ENCODE results near the gene TLE4. TPM values are rescaled to one million over a fixed set of nuclear protein-coding genes. Genes with fewer than 3 reads are reported as not detected.

Gene TLE4
- polyA plus RNA-seq, 1 donor (not counting 4 experiments of a cell fraction or from before 2014, with no cell fraction given) = 14.7 TPM

DNA sequence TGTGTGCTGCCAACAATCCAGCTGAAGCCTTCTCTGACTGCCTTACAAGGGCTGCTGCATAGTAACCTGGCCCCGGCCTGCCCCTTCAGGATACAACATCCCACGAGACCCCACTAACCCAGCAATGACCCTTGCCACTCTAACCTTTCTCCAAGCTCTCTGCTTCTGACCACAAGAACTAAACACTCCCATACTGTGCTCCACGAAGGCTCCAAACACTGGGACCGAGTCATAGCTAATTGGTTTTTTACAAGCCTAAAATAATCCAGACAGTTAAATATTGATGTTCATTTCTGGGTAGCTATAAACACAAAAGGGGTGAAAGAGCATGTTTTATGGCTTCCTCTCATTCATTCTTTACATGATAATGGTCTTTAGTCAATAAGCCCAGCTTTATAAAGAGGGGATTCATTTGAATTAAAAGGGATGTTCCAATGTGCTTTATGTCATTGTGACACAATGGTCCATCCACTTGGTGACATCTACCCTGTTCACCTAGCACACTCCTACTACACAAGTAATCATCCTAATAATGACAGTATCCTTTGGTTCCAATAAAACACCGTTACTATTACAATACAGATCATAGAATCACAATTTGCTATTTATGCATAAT lies 16.2 kb upstream of the TLE4 start:
- no peaks in the 10 kb centered on the region for H3K9me1 ChIP-seq (ENCODE audit: control insufficient read depth, extremely low read depth, insufficient read depth, low read length)
- DNase-seq (ENCODE audit: low read depth, low spot score) = no peak
- no peaks in the 10 kb centered on the region for H3K36me3 ChIP-seq (ENCODE audit: control insufficient read depth in 2 of 2, extremely low read depth in 1 of 2, insufficient read depth in 2 of 2, low read length in 2 of 2)
- no peak overlapping the region for H3K4me2 ChIP-seq (ENCODE audit: control insufficient read depth, extremely low read depth, insufficient read depth, low read depth, low read length)
- H3K4me1 ChIP-seq (ENCODE audit: control insufficient read depth, extremely low read depth, insufficient read depth, low read length) = no peaks in the 10 kb centered on the region
- H2AFZ ChIP-seq (ENCODE audit: control insufficient read depth, low read length) = no peak overlapping the region
- H4K20me1 ChIP-seq (ENCODE audit: control insufficient read depth, extremely low read depth, insufficient read depth, low read length) = no peaks in the 10 kb centered on the region
- TF ChIP-seq, protein P1, sequence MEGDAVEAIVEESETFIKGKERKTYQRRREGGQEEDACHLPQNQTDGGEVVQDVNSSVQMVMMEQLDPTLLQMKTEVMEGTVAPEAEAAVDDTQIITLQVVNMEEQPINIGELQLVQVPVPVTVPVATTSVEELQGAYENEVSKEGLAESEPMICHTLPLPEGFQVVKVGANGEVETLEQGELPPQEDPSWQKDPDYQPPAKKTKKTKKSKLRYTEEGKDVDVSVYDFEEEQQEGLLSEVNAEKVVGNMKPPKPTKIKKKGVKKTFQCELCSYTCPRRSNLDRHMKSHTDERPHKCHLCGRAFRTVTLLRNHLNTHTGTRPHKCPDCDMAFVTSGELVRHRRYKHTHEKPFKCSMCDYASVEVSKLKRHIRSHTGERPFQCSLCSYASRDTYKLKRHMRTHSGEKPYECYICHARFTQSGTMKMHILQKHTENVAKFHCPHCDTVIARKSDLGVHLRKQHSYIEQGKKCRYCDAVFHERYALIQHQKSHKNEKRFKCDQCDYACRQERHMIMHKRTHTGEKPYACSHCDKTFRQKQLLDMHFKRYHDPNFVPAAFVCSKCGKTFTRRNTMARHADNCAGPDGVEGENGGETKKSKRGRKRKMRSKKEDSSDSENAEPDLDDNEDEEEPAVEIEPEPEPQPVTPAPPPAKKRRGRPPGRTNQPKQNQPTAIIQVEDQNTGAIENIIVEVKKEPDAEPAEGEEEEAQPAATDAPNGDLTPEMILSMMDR (optimal IDR thresholded peaks at IDR 0.05 in 1 of 3, IDR thresholded peaks at IDR 0.05 in 1 of 3, conservative IDR thresholded peaks at IDR 0.05 in 1 of 3; ENCODE audit: extremely low read depth in 1 of 3, insufficient read depth in 2 of 3, low read length in 3 of 3) = no peak
- no peak for TF ChIP-seq EZH2 (IDR thresholded peaks at IDR 0.05; ENCODE audit: low read length)
- FAIRE-seq = no peak
- dilution Hi-C loops (cut with MboI; ENCODE audit: extremely low pct_ligation_motif_present, low sequenced_read_pairs) = no loop called here
- no peak overlapping the region for H3K27ac ChIP-seq (ENCODE audit: control insufficient read depth, insufficient read depth, low read length)
- H3K9ac ChIP-seq (ENCODE audit: control insufficient read depth, extremely low read depth, insufficient read depth, low read length) = no peak overlapping the region
- H3K9me3 ChIP-seq (ENCODE audit: control insufficient read depth, low read depth, low read length) = no peaks in the 10 kb centered on the region
- H3K4me3 ChIP-seq (ENCODE audit: control insufficient read depth in 2 of 3, extremely low read depth in 1 of 3, insufficient read depth in 2 of 3, low read depth in 1 of 3, low read length in 3 of 3) = no peak overlapping the region
- H3K79me2 ChIP-seq (ENCODE audit: control insufficient read depth, insufficient read depth, low read length) = no peaks in the 10 kb centered on the region
- no peaks in the 10 kb centered on the region for H3K27me3 ChIP-seq (ENCODE audit: control insufficient read depth, extremely low read depth, insufficient read depth, low read length)

DNA sequence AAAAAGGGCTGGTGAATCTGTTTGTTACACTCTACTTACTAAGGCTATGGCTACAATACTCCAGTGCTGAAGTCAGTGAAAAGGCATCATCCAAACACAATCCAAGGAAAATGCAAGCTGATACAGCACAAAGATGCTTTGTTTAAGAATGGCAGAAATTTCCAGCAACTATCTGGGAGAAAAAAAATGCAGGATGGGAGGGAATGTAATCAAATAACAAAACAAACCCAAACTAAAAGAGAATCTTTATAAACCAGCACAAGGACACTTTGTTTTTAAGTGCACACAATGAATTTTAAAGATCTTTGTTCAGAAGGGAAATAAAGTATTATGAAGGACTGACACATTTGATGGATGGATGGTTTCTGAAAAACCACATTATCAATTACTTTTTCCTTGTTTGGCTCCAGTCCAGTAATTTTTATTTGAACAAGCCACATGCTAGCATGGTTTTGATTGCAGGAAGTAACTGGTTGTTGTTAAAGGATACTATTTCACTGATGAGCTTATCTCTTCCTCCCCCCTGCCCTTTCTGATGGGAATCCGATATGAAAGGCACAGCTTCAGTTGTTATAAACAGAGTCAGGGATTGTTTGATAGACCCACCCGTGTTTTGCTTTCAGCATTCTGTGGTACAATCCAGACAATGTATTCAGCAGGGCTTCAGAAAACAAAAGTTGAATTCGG lies 12.1 kb upstream of the TLE4 start:
- TF ChIP-seq EZH2 (IDR thresholded peaks at IDR 0.05; ENCODE audit: low read length) = no peak
- TF ChIP-seq, protein P1 (optimal IDR thresholded peaks at IDR 0.05 in 1 of 3, IDR thresholded peaks at IDR 0.05 in 1 of 3, conservative IDR thresholded peaks at IDR 0.05 in 1 of 3; ENCODE audit: extremely low read depth in 1 of 3, insufficient read depth in 2 of 3, low read length in 3 of 3) = no peak
- H3K4me1 ChIP-seq (ENCODE audit: control insufficient read depth, extremely low read depth, insufficient read depth, low read length) = no peaks in the 10 kb centered on the region
- no peaks in the 10 kb centered on the region for H3K9me3 ChIP-seq (ENCODE audit: control insufficient read depth, low read depth, low read length)
- no peaks in the 10 kb centered on the region for H3K9me1 ChIP-seq (ENCODE audit: control insufficient read depth, extremely low read depth, insufficient read depth, low read length)
- no peak overlapping the region for H3K4me2 ChIP-seq (ENCODE audit: control insufficient read depth, extremely low read depth, insufficient read depth, low read depth, low read length)
- FAIRE-seq = no peak
- H3K79me2 ChIP-seq (ENCODE audit: control insufficient read depth, insufficient read depth, low read length) = no peaks in the 10 kb centered on the region
- no peaks in the 10 kb centered on the region for H3K36me3 ChIP-seq (ENCODE audit: control insufficient read depth in 2 of 2, extremely low read depth in 1 of 2, insufficient read depth in 2 of 2, low read length in 2 of 2)
- H3K4me3 ChIP-seq (ENCODE audit: control insufficient read depth in 2 of 3, extremely low read depth in 1 of 3, insufficient read depth in 2 of 3, low read depth in 1 of 3, low read length in 3 of 3) = no peak overlapping the region
- no peaks in the 10 kb centered on the region for H4K20me1 ChIP-seq (ENCODE audit: control insufficient read depth, extremely low read depth, insufficient read depth, low read length)
- no peaks in the 10 kb centered on the region for H3K27me3 ChIP-seq (ENCODE audit: control insufficient read depth, extremely low read depth, insufficient read depth, low read length)
- H3K27ac ChIP-seq (ENCODE audit: control insufficient read depth, insufficient read depth, low read length) = no peak overlapping the region
- H2AFZ ChIP-seq (ENCODE audit: control insufficient read depth, low read length) = no peak overlapping the region
- no peak overlapping the region for H3K9ac ChIP-seq (ENCODE audit: control insufficient read depth, extremely low read depth, insufficient read depth, low read length)
- no peak for DNase-seq (ENCODE audit: low read depth, low spot score)
- dilution Hi-C loops (cut with MboI; ENCODE audit: extremely low pct_ligation_motif_present, low sequenced_read_pairs) = no loop called here

All from keratinocyte (primary cell).